Neural progenitor cell (in vitro differentiated cells): Measurements from ENCODE around the gene HEXIM2.

Experiments used
- EZH2 ChIP-seq: fragments of 200-600 bp; sonication (generic); IDR thresholded peaks from 2 replicates; pipeline ENCODE4 v1.6.1; 2017; ENCODE audit warnings: antibody characterized with exemption, mild to moderate bottlenecking, moderate library complexity
- TF ChIP-seq, protein P1 (sequence below): fragments of 200-600 bp; sonication (generic); IDR thresholded peaks from 2 replicates; pipeline ENCODE4 v1.5.1; 2017; ENCODE audit warnings: antibody characterized with exemption, mild to moderate bottlenecking

DNA sequence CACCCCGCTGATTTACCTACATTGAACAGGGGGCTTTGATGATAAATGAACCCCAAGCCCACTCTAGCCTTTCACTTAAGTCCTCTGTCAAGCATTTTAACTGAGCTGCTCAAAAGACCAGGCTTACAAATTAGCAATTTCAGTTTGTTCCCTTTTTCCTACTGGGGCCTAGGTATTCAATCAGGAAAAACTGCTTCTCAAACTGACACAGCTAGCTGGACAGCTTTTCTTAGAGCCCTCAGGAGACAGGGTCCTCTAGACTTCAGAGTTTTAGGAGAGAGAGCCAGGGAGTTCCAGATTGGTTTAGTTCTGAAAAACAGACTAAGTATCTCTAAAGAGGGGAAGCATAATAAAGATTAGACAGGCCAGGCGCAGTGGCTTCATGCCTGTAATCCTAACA is 6.2 kb upstream of the HEXIM2 start:
- TF ChIP-seq, protein P1, sequence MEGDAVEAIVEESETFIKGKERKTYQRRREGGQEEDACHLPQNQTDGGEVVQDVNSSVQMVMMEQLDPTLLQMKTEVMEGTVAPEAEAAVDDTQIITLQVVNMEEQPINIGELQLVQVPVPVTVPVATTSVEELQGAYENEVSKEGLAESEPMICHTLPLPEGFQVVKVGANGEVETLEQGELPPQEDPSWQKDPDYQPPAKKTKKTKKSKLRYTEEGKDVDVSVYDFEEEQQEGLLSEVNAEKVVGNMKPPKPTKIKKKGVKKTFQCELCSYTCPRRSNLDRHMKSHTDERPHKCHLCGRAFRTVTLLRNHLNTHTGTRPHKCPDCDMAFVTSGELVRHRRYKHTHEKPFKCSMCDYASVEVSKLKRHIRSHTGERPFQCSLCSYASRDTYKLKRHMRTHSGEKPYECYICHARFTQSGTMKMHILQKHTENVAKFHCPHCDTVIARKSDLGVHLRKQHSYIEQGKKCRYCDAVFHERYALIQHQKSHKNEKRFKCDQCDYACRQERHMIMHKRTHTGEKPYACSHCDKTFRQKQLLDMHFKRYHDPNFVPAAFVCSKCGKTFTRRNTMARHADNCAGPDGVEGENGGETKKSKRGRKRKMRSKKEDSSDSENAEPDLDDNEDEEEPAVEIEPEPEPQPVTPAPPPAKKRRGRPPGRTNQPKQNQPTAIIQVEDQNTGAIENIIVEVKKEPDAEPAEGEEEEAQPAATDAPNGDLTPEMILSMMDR = no peak
- no peak for TF ChIP-seq EZH2
